GM23248 (cell line): ENCODE measurements around the gene NAALADL2.

ENCODE experiments used
- EZH2 ChIP-seq: fragments of 200-600 bp; sonication (generic); IDR thresholded peaks from 2 replicates; pipeline ENCODE4 v1.6.1; 2018; ENCODE audit warnings: antibody characterized with exemption, mild to moderate bottlenecking; ENCODE audit not compliant: insufficient read depth, poor library complexity, severe bottlenecking
- EZH2phosphoT487 ChIP-seq: fragments of 200-600 bp; sonication (generic); IDR thresholded peaks from 2 replicates; pipeline ENCODE4 v1.6.1; 2018; ENCODE audit warnings: antibody characterized with exemption, moderate library complexity, mild to moderate bottlenecking, low read depth; ENCODE audit not compliant: insufficient read depth

GRCh38 chr3:175564363-175564762 lies 705.2 kb downstream of the NAALADL2 start:
- TF ChIP-seq EZH2 (no peak), EZH2phosphoT487 (no peak)
